Effector memory CD4-positive, alpha-beta T cell (primary cell): ENCODE results near the gene PAX9.

Experiments used
- DNase-seq, 3 donors: peaks; one replicate each; pipeline ENCODE4 v3.0.0-alpha.2; 2020
- H3K27ac ChIP-seq: 2 replicates; pipeline ENCODE4 v1.7.0; 2013; ENCODE audit warnings: mild to moderate bottlenecking, low read length, moderate library complexity; ENCODE audit not compliant: insufficient read depth, poor library complexity, severe bottlenecking
- H3K27me3 ChIP-seq: replicated peaks from 2 replicates; pipeline ENCODE4 v1.7.0; 2013; ENCODE audit warnings: mild to moderate bottlenecking, low read length; ENCODE audit not compliant: insufficient read depth, control insufficient read depth, poor library complexity, severe bottlenecking
- H3K36me3 ChIP-seq: 2 replicates; pipeline ENCODE4 v1.7.0; 2013; ENCODE audit warnings: mild to moderate bottlenecking, low read length, moderate library complexity; ENCODE audit not compliant: control insufficient read depth, insufficient read depth
- H3K4me1 ChIP-seq: 2 replicates; pipeline ENCODE4 v1.7.0; 2013; ENCODE audit warnings: low read length, mild to moderate bottlenecking; ENCODE audit not compliant: control insufficient read depth, insufficient read depth, poor library complexity, severe bottlenecking
- H3K4me3 ChIP-seq: 2 replicates; pipeline ENCODE4 v1.7.0; 2013; ENCODE audit warnings: low read length, low read depth, mild to moderate bottlenecking; ENCODE audit not compliant: insufficient read depth, poor library complexity, severe bottlenecking
- H3K9me3 ChIP-seq: 2 replicates; pipeline ENCODE4 v1.7.0; 2013; ENCODE audit warnings: mild to moderate bottlenecking, low read length, moderate library complexity; ENCODE audit not compliant: control insufficient read depth

PAX9 gene

GRCh38 chr14:36655963-36656686 lies 5.5 kb upstream of the PAX9 start:
- no peak overlapping the region for H3K4me3 ChIP-seq
- peaks cover 67% of the 10 kb centered on the region for H3K27me3 ChIP-seq
- H3K27ac ChIP-seq: no peak overlapping the region
- no peaks in the 10 kb centered on the region for H3K36me3 ChIP-seq
- H3K4me1 ChIP-seq: peaks cover 2% of the 10 kb centered on the region
- H3K9me3 ChIP-seq: no peaks in the 10 kb centered on the region
- no peak for DNase-seq

DNA sequence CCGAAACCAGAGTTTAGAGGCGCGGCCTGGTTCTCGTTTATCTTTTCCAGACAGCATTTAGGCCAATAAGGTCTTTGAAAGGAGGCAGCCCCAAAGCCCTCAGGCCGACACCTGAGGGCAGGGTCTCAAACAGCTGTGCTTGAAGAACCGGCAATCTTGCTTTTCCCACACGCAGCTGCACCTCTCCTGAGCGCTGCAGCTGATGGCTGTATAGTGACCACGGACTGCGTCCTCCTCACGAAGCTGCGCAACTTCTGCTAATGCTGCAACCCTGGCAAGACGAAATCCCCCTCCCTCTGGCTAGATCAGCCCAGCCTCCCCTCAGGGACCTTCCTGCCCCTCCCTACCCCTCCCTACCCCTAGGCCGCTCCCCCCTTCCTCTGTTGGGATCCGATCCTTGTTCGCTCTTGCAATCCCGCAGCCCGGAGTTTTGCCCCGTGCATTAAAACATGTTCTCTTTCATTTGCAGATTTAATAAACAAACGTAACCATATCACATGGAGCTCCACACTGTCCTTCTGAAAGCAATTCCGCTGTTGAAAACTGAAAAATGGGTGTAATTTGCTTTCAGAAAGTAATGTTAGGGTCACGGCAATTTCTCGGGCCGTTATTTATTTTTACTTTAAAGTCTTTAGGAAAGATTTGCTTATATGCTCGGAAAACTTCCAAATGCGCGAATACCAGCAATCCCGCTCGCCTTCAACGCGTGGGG lies 4.8 kb upstream of the PAX9 start:
- DNase-seq: no peak
- H3K4me3 ChIP-seq: no peak overlapping the region
- peaks cover 70% of the 10 kb centered on the region for H3K27me3 ChIP-seq
- H3K27ac ChIP-seq: no peak overlapping the region
- peaks cover 9% of the 10 kb centered on the region for H3K4me1 ChIP-seq
- no peaks in the 10 kb centered on the region for H3K9me3 ChIP-seq
- no peaks in the 10 kb centered on the region for H3K36me3 ChIP-seq

DNA sequence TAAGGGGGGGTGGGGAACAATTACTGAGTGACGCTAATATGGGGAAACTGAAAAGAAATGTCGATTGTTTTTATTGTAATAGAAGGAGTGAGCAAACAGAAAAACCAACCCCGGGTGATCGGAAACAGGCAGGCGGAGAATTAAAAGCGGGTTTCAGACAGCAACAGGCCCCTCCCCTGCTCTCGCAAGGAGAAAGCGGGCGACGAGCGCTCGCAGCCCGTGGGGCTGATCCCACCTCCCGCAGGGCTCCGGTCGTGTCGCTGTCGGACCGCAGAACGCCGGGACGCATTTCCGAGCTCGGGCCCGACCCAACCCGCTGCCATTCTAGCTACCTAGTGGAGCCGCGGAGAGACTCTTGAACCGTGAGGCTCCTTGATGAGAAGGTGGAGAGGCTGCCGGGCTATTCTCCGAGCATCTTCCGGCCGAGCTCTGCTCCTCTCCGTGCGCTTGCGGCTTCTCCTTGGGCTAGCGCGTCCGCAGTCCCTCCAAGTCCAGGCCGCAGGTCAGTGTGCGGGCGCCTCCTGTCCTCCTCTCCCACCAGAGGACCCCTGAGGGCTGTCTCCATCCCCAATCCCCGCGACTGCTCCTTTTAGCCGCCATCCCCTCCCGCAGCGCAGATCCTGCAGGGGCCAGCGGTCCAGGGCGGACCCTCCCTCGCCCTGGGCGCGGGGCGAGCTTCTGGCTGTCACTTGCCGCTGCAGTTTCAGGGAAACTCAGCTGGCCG lies 4.1 kb upstream of the PAX9 start:
- no peak for DNase-seq
- Histone ChIP-seq H3K36me3 (no peaks in the 10 kb centered on the region), H3K27me3 (peaks cover 65% of the 10 kb centered on the region), H3K27ac (no peak overlapping the region), H3K4me1 (peaks cover 12% of the 10 kb centered on the region), H3K4me3 (no peak overlapping the region), H3K9me3 (no peaks in the 10 kb centered on the region)

GRCh38 chr14:36658123-36659009 lies 3.3 kb upstream of the PAX9 start:
- Histone ChIP-seq H3K4me1 (peaks cover 15% of the 10 kb centered on the region), H3K27ac (no peak overlapping the region), H3K9me3 (no peaks in the 10 kb centered on the region), H3K27me3 (peaks cover 59% of the 10 kb centered on the region), H3K4me3 (no peak overlapping the region), H3K36me3 (no peaks in the 10 kb centered on the region)
- DNase-seq: no peak

DNA sequence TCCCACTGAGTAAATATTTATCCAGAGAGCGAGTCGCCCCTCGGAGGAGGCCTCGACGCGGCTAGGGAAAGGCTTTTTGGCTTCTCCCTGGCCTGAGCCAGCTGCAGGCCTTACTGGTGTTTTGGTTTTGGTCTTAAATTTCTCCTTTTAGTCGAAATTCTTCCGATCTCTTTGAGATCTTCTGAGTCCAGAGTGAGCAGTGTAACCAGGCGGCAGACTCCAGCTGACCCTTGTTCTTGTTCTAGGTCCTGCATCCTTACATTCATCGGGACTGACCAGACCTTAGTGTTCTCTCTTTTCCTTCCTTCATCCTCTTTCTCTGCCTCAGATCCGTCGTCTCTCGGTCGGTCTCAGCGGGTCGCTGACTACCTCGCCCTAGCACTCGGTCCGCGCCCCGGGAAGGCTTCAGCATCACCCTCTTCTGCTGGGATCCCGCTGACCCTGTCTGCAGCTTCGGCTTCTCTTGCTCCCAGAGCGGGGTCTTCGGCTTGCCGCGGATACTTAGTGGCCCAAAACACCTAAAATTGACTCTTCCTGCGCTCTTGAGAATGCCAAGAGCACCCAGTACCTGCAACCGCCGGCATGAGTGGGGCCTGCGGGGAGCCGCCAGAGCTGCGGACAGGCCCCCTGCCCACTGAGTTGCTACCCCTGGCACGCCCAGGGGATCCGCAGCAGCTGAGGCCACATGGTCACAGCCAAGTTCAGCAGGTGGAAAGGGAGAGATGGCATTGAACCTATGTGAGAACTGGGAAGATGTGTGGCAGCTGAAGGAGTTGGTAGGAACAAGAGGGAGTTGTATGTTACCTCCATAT lies 2.4 kb upstream of the PAX9 start:
- H3K4me1 ChIP-seq: peaks cover 15% of the 10 kb centered on the region
- no peaks in the 10 kb centered on the region for H3K36me3 ChIP-seq
- no peak overlapping the region for H3K27ac ChIP-seq
- peaks cover 55% of the 10 kb centered on the region for H3K27me3 ChIP-seq
- H3K9me3 ChIP-seq: no peaks in the 10 kb centered on the region
- DNase-seq: no peak
- H3K4me3 ChIP-seq: no peak overlapping the region

GRCh38 chr14:36659822-36660735 lies 1.6 kb upstream of the PAX9 start:
- no peaks in the 10 kb centered on the region for H3K36me3 ChIP-seq
- no peak overlapping the region for H3K4me3 ChIP-seq
- H3K4me1 ChIP-seq: peaks cover 15% of the 10 kb centered on the region
- H3K9me3 ChIP-seq: no peaks in the 10 kb centered on the region
- H3K27me3 ChIP-seq: peaks cover 51% of the 10 kb centered on the region
- DNase-seq: no peak
- no peak overlapping the region for H3K27ac ChIP-seq

GRCh38 chr14:36660736-36661505 lies 739 bp upstream of the PAX9 start:
- no peak for DNase-seq
- Histone ChIP-seq H3K4me3 (no peak overlapping the region), H3K27me3 (peaks cover 53% of the 10 kb centered on the region), H3K36me3 (no peaks in the 10 kb centered on the region), H3K27ac (no peak overlapping the region), H3K4me1 (peaks cover 15% of the 10 kb centered on the region), H3K9me3 (no peaks in the 10 kb centered on the region)

GRCh38 chr14:36662258-36662542 lies 540 bp downstream of the PAX9 start:
- DNase-seq: no peak
- Histone ChIP-seq H3K36me3 (no peaks in the 10 kb centered on the region), H3K9me3 (no peaks in the 10 kb centered on the region), H3K27me3 (peaks cover 55% of the 10 kb centered on the region), H3K4me1 (peaks cover 15% of the 10 kb centered on the region), H3K4me3 (no peak overlapping the region), H3K27ac (no peak overlapping the region)
